Hematopoietic multipotent progenitor cell treated with erythropoietin and hydrocortisone succinate and interleukin-3 and kit ligand, for 6 days (in vitro differentiated cells): ENCODE measurements around the gene GPR153.

Experiments
- DNase-seq: peaks from one replicate; pipeline ENCODE4 v3.0.0-alpha.2; 2015

The GPR153 gene

DNA sequence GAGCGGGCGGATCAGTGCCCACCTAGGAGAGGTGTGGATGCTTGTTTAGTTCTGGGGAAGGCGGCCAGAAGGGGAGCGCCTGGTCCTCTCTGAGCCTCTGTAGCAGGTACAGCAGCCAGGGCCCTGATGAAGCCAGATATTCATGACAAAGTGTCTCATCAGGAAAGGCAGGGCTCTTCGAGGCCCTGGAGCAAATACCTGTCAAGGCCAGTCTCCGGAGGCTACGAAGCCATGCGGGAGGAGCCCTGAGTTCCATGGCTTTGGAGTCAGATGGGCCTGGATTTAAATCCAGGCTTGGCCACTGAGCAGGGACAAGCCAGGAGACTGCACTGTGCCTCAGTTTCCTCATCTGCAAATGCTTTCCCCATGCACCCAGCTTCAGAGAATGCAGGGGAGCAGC is 25.4 kb upstream of the GPR153 start:
- DNase-seq: no peak

DNA sequence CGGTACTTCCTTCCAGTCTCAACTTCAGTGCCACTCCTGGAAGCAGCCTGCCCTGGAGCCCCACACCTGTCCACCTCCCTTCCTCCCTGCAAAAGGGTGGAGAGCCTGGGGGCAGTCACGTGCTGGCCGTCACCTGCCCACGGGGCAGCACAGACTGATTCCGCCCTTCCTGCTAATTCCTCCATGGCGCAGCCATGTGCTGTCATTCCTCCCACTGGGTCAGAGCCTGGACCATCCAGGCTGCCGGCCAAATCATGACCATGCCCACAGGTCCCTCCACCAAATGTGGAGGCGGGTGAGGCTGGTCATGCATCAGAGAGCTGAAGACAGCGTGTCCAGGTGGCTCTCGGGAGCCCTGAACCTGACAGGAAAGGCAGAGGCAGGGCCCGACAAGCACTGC is 24.4 kb upstream of the GPR153 start:
- no peak for DNase-seq

DNA sequence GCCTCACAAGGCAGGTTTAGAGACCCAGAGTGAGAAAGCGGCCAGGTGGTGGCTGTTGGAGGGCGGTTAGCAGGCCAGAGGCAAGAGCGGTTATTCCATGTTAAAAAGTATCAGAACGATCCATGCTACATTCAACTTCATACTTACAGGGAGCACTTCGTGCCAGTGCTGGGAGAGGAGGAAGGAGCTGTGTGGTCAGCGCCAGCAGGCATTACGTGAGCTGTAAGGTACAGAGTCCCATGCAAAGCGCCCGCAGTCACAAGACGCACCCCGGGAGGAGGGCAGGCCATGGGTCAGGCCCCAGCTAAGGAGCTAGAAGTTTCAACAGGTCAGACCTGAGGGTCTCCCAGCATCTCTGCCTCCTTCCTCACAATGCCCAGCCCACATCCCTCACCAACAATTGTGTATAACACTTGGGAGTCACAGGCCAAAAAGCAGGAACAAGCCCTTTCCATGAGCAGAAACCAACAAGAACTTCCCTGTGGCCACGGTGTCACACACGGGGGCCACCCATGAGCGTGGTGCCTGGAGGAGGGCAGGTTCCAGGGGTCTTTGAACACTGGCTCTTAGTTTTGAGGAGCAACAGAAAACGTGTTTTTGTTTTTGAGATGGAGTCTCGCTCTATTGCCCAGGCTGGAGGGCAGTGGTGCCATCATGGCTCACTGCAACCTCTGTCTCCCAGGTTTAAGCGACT is 21.8 kb upstream of the GPR153 start:
- DNase-seq: no peak

DNA sequence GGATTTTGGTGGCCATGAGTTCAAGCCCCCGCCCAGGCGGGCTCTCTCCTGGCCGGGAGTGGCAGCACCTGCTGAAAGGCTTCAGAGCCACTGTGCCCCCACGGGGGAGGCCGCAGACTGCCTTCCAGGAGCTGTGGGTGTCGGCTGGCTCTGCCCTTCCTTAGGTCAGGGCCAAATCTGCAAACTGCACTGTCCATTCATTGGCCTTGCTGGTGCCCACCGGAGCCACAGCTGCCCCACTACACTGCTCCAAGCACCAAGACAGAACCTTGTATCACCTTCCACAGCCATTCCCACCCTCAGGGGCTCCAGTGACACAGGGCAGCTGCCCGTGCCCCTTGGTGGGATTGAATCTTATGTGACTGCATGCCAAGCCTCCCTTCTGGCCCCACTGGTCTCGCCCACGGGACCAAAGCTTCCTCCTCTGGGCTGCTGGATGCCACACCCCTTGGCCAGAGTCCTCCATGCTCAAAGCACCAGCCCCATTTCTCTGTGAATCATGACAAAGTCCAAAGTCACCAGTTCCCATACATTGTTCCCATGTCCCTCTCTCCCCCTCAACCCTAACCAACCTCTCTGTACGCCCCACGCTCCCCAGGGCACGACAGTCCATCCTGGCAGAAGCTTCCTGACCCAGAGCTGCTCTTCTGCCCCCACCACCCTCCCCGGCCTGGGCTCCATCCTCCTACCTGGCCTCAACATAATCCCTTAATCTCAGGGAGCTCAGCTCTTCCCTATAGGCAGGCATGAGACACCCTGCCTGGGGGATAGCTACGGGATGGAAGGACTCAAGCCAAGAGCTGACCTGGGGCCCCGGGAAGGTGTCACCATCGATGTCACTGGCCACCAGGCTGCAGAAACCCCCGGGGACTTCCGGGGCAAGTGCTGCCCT is 20.9 kb upstream of the GPR153 start:
- peak; percentile 14 for DNase-seq

DNA sequence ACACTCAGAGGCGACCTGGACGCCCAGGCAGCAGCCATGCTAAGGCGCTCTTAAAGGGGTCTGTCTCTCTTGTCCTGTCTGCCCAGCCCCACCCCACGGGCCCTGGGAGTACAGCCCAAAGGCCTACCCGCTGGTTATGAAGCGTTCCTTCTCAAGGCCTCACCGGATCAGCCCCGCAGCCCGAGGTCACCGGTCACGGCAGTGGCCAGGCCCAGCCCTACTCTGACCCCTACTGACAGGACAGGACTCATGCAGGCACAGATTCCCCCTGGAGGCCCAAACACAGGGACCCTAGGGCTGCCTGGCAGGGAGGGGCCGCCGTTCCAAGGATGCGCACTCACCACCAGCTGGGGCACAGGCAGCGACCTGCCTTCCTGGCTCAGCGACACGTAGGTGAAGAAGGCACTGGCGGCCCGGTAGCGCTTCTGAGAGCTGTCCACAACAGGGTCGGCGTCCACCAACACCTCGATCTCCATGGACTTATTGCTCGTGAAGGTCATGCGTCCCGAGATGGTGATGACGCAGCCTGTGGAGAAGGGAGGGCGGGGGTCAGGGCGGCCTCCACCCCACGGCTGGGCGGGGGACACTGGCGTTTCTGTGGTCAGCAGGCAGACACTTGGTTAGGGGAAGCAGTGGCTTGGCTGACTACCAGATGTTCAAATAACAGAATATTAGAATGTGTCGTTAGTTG is 20.0 kb upstream of the GPR153 start:
- peak; percentile 25 for DNase-seq

DNA sequence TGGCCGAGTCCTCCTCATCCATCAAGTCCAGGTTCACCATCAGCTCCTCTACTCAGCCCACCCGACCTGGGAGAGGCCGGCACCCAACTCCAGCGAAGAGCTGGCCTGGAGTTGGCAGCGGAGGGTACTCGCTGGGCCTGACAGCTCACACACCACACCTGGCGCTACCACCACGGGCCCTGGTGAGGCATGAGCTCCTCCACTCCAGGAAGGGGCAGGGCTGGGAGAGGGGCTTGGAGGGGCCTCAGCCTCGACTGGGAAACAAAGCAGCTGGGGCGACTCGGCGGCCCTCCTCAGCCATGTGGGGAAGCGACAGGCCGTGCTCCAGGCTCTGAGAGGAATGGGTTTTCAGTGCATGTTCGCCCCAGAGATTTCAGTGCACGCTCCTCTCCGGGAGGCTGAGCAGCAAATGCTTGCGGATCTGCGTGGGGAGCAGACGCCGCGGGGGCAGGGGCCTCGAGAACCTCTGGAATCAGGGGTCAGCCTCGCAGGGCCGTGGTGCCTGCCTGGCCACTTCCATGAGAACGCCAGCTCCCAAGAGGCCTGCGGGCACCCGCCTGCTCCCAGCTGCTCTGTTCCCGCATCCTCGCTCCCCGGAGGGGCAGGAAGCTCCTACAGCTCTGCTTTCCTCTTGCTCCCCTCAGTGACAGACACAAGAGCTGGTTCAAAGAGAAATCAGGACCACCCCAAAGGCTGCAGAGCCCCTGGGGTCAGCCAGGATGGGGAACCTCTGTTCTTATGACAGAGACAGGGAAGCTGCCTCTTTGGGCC is 18.9 kb upstream of the GPR153 start:
- no peak for DNase-seq

DNA sequence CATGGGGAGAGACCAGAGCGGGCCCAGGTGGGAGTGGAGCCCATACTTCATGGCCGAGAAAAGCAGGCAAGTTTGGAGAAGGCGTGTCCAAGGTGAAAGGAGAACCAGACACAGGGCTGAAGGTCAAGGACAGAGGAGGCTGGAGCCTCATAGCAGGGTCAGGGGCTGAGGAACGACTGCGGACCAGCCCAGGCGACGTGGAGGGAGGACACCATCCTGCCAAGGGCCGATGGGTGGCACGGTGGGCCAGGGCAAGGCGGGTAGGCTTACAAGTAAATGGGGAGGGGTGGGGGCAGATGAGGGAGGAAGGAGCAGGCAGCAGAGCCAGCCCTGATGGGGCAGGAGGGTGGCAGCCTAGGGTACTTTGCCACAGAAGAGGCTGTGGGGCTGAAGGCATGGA is 18.2 kb upstream of the GPR153 start:
- DNase-seq: no peak

DNA sequence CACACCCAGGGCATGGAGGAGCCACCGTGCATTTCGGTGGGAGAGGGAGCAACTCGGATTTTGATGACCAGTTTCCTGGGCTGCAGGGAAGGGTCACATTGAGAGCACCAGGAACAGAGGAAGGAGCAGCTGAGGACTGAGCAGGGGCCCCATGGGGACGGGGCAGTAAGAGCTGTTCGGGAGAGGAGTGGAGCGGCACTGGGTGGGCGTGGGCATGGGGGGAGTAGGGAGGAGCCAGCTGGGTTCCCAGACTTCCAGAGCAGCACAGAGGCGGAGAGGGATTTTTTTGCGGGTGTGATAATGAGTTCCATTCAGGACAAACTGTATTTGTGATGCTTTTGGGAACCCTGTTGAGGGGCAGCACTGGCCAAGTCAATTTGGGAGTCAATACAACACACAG is 17.4 kb upstream of the GPR153 start:
- DNase-seq: no peak

DNA sequence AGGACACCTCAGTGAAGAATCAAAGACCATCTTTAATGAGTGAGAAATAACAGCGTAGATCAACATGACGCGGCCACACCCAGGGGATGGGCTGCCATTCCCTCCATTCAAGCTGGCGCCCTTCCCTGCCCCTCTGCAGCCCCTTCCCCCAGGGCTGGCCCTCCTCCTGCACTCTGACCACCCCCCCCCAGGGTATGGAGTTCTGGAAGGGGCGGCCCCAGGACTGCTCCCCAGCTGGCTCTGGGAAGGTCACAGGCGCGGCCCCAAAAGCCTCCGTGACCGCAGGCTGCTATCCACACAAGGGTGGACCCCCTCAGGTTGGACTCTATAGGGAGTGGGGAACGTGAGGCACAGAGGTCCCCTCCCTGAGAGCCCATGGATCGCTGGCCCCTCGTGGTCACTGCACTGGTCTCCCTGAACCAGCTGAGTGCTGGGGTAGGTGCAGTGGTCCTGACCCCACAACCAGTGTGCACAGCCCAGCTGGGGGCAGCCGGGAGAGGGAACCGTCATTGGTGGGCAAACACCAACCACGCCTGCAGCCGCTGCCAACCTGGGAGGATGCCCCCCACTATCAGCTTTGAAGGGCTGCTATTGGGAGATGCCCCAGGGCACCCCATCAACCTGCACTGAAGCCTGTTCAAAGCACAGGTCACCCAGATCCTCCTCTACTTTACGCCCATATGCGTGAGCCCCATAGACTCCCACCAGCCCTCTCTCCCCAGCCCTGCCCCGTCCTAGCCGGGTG is 16.1 kb upstream of the GPR153 start:
- no peak for DNase-seq

DNA sequence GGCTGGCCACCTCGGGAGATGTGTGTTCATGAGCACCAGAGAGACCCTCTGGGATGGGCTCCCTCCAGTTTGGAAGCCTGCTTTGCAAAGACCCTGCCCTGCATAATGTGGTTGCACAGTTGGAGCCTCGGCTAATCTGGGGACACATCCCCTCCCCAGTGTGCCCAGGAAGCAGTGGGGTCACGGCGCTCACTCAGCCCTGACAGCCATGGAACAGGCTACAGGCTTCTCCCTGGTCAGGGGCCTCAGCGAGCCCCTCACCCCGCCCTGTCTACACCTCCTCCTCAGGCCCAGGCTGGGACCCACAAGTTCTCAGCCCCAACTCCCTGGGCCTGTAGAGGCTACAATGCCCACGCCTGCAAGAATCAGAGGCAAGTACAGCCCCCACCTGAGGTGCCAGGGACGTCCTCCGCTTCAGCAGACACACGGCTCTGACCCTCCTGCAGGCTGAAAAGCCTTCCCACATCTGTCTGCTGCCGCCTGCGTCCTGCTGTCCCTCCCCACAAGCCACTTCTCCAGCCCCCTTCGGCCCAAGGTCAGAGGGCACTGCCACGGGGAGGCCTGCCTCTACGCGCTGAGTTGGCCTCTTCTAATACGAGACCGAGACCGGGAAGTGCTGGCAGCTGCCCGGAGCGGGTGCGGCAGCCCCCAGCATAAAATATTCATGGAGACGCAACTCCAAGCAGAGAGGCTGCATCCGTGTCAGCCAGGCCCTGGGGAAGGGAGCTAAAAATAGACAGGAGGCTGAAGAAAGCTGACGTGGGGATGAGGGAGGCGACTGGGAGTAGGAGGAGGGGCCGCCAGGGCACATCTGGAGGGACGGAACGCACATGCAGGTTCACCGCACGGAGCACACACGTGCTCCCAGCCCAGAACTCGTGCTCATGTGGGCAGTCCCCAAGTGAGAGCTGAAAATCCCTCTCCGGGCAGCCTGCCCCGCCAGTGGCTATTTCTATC is 15.2 kb upstream of the GPR153 start:
- no peak for DNase-seq

DNA sequence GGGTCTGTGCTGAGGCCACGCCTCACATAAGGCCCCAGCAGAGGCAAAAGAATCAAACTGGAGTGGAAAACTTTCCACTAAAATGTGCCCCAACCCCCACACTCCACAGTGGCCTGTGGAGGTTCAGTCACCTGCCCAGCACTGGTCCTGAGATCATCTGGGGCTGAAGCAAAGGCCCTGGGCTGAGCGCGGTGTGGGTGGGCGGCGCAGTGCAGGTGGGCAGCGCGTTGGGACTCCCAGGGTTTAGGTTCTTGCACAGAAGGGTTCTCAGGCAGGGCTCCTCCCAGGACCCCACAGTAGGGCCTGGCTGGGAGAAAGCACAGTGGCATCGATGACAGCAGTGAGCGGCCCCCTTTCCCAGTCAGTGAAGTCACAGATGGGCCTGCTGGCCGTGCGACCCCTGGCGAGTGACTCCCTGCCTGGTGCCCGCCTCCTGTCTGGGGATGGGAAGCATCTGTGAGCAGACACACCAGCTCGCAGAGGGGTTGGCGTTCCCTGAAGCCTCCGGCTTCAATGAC is 13.8 kb upstream of the GPR153 start:
- DNase-seq: no peak

DNA sequence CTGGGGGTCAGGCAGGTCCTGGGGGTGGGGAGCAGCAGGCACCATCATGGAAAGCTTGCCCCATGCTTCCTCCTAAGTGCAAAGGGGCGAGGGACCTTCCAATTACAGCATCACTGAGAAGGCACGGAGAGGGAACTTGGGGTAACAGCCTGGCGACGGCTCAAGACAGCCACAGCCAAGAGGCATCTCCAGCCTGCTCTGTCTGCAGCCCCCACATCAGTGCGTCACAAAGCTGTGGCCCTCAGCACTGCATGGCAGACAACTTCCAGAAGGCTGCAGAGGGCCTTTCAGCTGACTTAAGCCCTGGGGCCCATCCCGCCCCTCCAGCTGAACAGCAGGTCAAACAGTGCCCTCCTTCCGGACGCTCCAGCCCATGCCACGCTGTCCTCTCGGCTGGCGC is 13.2 kb upstream of the GPR153 start:
- DNase-seq: no peak

DNA sequence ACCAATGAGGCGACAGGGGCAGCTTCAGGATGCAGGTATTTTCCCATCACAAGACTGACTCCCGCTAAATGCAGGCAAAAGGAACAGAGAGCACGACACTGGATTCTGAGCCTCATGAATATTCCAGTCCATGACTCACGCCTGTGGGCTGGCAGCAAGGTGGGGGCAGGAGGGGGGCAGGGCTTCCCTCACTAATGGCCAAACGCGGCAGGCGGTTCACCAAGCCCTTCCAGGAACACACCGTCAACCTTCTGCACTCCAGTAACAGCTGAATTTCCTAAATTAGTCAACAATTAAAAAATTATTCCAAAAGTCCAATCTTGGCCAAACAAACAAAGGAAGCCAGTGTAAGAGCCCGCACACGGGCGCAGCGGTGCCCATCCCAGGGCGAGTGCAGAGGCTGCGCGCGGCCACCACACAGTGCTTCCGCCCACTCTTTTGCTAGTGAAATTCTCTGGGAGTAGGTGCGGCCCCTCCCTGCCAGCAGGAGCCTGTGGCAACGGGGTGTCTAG is 12.5 kb upstream of the GPR153 start:
- DNase-seq: no peak

DNA sequence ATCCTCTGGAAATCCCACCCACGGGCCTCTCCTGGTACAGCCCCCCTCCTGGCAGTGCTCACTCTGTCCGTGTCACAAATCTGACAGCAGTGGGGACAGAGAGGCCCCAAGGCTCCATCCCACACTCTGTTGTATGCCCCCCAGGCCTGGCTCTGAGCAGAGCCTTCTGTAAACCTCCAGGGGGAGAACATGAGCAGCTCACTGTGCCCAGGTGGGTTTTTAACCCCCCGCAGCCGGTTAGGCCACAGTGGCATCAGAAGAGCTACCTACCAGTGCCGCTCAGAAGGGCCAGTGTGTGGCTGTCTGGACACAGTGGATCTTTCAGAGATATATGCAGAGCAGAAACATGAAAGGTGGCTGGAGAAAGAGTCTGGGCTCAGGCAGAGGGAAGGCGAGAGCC is 12.0 kb upstream of the GPR153 start:
- DNase-seq: no peak

DNA sequence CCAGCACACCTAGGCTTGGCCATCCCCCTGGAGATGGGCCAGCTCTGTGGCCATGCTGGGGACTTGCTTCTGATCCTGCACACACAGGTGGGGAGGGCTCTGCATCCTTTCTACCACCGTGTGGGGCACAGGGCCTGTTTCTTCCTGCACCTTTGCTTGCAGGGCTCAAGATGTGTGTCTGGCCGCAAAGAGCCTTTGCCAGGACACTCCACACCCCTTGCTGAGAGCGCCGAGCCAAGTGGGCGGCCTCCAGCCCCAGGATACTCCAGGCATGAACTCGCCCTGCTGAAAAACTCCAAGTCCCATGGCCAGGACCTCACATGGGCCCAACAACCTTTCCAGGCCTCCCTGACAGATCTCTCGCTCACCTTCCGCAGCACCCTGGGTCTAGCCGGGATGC is 11.6 kb upstream of the GPR153 start:
- no peak for DNase-seq

DNA sequence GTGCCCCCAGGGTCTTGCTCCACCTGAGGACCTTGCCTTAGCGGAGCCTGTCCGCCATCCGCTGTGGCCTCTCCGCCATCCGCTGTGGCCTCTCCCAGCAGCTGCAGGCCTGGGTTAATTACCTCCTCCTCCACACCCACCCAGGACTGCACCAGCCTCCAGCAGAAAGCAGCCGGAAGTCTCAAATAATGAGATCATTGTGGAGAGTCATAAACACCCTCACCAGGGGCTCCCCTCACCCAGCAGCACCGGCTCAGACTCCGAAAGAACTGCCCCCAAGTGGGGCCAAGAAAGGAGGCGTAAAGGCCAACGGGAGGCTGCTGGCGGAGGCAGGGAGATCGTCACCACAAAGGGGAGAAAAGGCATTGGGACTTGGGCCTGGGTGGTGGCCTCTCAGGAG is 10.7 kb upstream of the GPR153 start:
- DNase-seq: no peak

DNA sequence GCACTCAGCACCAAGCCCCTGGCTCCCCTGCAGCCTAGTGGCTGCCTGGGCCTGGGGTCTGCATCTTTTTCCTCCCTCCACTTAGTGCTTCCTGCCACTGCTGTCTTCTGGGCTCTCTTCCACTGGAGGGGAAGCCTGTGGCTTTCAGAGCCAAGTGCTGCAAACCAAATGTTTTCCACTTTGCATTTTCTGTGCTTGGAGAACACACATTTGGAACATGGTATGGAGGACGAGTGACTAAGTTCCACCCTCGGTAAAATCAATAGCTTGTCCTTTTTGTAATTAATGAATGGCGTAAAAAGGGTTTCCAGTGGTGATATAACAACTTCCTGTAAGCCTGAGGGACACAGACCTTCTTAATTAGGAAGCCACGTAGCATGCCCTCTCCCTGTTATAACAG is 10.1 kb upstream of the GPR153 start:
- DNase-seq: no peak

DNA sequence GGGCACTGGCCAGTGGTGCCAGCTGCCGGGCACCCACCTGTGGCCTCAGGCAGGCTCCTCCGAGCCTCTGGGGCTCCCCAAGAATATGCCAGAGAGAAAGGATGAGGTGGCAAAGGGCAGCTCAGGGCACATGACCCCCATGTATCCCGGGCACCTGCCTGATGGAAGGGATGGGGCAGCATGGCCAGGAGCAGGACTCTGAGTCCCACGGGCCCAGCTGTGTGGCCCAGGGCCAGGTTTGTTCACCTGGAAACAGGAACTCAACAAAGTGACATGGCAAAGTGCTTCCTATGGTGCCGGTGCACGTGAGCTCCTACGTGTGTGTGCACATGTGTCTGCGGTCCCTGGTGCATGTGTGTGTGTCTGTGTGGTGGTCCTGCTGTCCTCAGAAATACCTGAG is 9.5 kb upstream of the GPR153 start:
- no peak for DNase-seq

DNA sequence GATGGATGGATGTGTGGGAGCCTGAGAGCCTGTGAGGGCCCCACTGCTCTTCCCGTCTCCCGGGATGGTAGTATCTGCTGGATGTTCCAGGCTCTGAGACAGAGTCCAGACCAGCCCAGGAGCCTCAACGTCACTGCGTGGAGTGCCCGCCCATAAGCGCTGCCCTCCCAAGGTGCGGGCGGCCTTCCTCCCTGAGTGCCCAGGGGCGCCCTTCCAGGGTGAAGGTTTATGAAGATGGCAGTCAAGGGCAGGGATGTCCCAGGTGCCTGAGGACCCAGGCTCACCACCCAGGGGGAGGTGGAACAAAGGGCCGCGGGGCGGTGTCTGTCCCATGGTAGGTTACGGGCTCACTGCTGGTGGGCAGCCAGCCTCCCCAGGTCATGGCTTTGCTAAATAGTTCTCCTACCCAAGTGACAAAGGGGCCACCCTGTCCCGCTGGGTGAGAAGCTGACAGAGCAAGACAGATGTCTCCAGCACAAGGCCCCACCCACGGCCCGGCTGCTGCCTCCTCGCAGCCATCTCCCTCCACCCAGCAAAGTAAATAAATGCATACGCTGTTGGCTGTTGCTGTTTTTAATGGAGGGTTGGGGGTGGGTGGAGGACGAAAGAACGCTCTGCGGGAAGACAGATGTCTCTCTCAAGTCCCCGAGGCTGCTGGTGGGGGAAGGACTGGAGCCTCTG is 9.0 kb upstream of the GPR153 start:
- DNase-seq: no peak

DNA sequence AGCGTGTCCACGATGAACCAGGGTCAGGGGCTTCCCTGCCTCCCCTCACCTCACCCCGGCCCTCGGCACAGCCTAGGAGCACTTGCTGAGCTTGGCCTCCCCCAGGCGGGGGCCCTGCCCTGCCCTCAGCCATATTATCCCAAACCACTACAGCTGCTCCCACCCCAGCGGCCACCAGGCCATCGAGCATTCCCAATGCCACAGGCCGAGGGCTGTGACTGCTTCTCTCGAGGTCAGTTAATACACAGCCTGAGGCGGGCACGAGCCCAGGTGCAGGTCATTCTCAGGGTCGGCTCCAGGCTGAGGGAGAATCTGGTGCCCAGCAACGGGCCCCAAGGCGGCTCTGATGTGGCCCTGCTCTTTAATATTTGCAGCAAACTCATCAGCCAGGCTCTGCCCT is 8.4 kb upstream of the GPR153 start:
- no peak for DNase-seq
